ENCODE measurements around the gene KCNH3. TPM values are rescaled to one million over a fixed set of nuclear protein-coding genes. Genes with fewer than 3 reads are reported as not detected.

The KCNH3 gene
- total RNA-seq, 1 donor from 2014 or later: not detected

GRCh38 chr12:49501895-49502294 is 36.9 kb upstream of the KCNH3 start:
- no peaks in the 10 kb centered on the region for H3K4me1 ChIP-seq
- no peak overlapping the region for H3K27ac ChIP-seq
- no peaks in the 10 kb centered on the region for H3K79me2 ChIP-seq (ENCODE audit: low read depth)
- Mint-ChIP-seq H3K4me3 (no peak overlapping the region), H3K4me1 (no peaks in the 10 kb centered on the region), H3K9me3 (no peaks in the 10 kb centered on the region), H3K27ac (no peak overlapping the region), H3K27me3 (ENCODE audit: insufficient read depth, low read depth) (no peaks in the 10 kb centered on the region), H3K36me3 (peaks cover 13% of the 10 kb centered on the region)
- H3K27me3 ChIP-seq: no peaks in the 10 kb centered on the region
- TF ChIP-seq CTCF (IDR thresholded peaks at IDR 0.05) (no peak), EZH2 (IDR thresholded peaks at IDR 0.05) (no peak), EZH2phosphoT487 (IDR thresholded peaks at IDR 0.05) (no peak)
- peaks cover 12% of the 10 kb centered on the region for H3F3A ChIP-seq (ENCODE audit: low read depth)
- H4K20me1 ChIP-seq (ENCODE audit: low read depth): no peaks in the 10 kb centered on the region
- no peak overlapping the region for H3K9ac ChIP-seq
- DNase-seq (ENCODE audit: low spot score): no peak
- H3K36me3 ChIP-seq: peaks cover 8% of the 10 kb centered on the region
- H3K4me3 ChIP-seq: no peak overlapping the region
- H3K9me3 ChIP-seq (ENCODE audit: low read depth): no peaks in the 10 kb centered on the region
- H3K4me2 ChIP-seq: no peak overlapping the region
- H2AFZ ChIP-seq (replicated peaks): no peak overlapping the region

- DNase-seq (ENCODE audit: low spot score): no peak
- Histone ChIP-seq H3K4me3 (no peak overlapping the region), H3K27me3 (no peaks in the 10 kb centered on the region), H3K9me3 (ENCODE audit: low read depth) (no peaks in the 10 kb centered on the region), H4K20me1 (ENCODE audit: low read depth) (no peaks in the 10 kb centered on the region), H3K9ac (no peak overlapping the region), H2AFZ (replicated peaks) (no peak overlapping the region), H3F3A (ENCODE audit: low read depth) (peaks cover 12% of the 10 kb centered on the region), H3K79me2 (ENCODE audit: low read depth) (no peaks in the 10 kb centered on the region), H3K4me1 (no peaks in the 10 kb centered on the region), H3K36me3 (peaks cover 8% of the 10 kb centered on the region), H3K27ac (no peak overlapping the region), H3K4me2 (no peak overlapping the region)
- Mint-ChIP-seq H3K27me3 (ENCODE audit: insufficient read depth, low read depth) (no peaks in the 10 kb centered on the region), H3K27ac (no peak overlapping the region), H3K4me1 (no peaks in the 10 kb centered on the region), H3K36me3 (peaks cover 14% of the 10 kb centered on the region), H3K4me3 (no peak overlapping the region), H3K9me3 (no peaks in the 10 kb centered on the region)
- TF ChIP-seq CTCF (IDR thresholded peaks at IDR 0.05) (no peak), EZH2phosphoT487 (IDR thresholded peaks at IDR 0.05) (no peak), EZH2 (IDR thresholded peaks at IDR 0.05) (no peak)
Observed at GRCh38 chr12:49502590-49502989, 36.2 kb upstream of the KCNH3 start.

DNA sequence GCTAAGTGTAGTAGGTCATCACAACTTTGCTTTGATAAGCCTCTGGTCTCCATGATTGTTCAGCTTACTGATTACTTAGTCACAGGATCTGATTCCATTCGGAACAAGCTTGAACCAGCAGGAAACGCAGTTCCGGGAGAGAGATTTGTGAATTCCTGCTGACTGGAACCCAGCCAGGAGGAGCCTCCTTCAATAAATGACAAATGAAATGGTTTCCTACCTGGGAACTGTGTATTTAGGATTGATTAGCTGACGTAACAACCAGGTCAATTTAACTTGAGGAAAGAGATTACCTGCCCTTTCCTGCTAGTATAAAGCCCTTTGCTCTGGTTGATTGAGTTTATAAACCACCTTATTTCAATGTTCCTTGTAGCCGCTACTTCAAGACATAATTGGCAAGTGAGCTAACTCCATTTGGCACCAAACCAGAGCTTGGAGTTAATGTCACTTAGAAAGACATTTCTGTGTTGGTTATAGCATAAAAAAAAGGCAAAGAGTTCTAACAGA is 35.1 kb upstream of the KCNH3 start:
- no peak for DNase-seq (ENCODE audit: low spot score)
- Histone ChIP-seq H3K9ac (no peak overlapping the region), H4K20me1 (ENCODE audit: low read depth) (no peaks in the 10 kb centered on the region), H3K4me3 (no peak overlapping the region), H3F3A (ENCODE audit: low read depth) (peaks cover 12% of the 10 kb centered on the region), H3K9me3 (ENCODE audit: low read depth) (no peaks in the 10 kb centered on the region), H3K27me3 (no peaks in the 10 kb centered on the region), H3K79me2 (ENCODE audit: low read depth) (no peaks in the 10 kb centered on the region), H3K36me3 (peaks cover 8% of the 10 kb centered on the region), H3K27ac (peak overlapping the region; percentile 16), H2AFZ (replicated peaks) (no peak overlapping the region), H3K4me2 (no peak overlapping the region), H3K4me1 (no peaks in the 10 kb centered on the region)
- Mint-ChIP-seq H3K9me3 (no peaks in the 10 kb centered on the region), H3K27ac (no peak overlapping the region), H3K27me3 (ENCODE audit: insufficient read depth, low read depth) (no peaks in the 10 kb centered on the region), H3K36me3 (peaks cover 13% of the 10 kb centered on the region), H3K4me3 (no peak overlapping the region), H3K4me1 (no peaks in the 10 kb centered on the region)
- TF ChIP-seq EZH2 (IDR thresholded peaks at IDR 0.05) (no peak), EZH2phosphoT487 (IDR thresholded peaks at IDR 0.05) (no peak), CTCF (IDR thresholded peaks at IDR 0.05) (no peak)

All from neural progenitor cell (in vitro differentiated cells).